Gastrocnemius medialis (tissue), 4 donors: ENCODE data around the gene SLCO3A1. TPM values are rescaled to one million over a fixed set of nuclear protein-coding genes. Genes with fewer than 3 reads are reported as not detected.

Source experiments
- ATAC-seq, 2 donors: fragments of 150-250 bp; one replicate each; pipeline ENCODE4 v1.9.1; 2016
- DNase-seq, 2 donors: peaks; one replicate each; pipeline ENCODE4 v3.0.0-alpha.2; 2019
- H3K27ac ChIP-seq, 4 donors: fragments of 200-600 bp; sonication (generic); 1 replicate in 1 of 4; 2 replicates in 3 of 4; pipeline ENCODE4 v1.5.1; 2016 to 2018; ENCODE audit warnings: mild to moderate bottlenecking in 2 of 4, moderate library complexity in 1 of 4
- H3K27me3 ChIP-seq, 3 donors: fragments of 200-600 bp; sonication (generic) in 2 of 3; 1 replicate in 1 of 3; 2 replicates in 2 of 3; pipeline versions ENCODE4 v1.5.1 to v1.6.0; 2016 to 2019; ENCODE audit warnings: mild to moderate bottlenecking in 1 of 3, moderate library complexity in 1 of 3
- H3K36me3 ChIP-seq, 2 donors: fragments of 200-600 bp; sonication (generic) in 1 of 2; one replicate each; pipeline ENCODE4 v1.5.1; 2017 to 2018
- H3K4me1 ChIP-seq, 2 donors: fragments of 200-600 bp; sonication (generic) in 1 of 2; one replicate each; pipeline ENCODE4 v1.5.1; 2016 to 2017; ENCODE audit warnings: mild to moderate bottlenecking in 2 of 2
- H3K4me3 ChIP-seq, 4 donors: fragments of 200-600 bp; sonication (generic) in 3 of 4; 1 replicate in 1 of 4; 2 replicates in 3 of 4; pipeline ENCODE4 v1.5.1; 2016 to 2019; ENCODE audit warnings: mild to moderate bottlenecking in 2 of 4
- H3K9me3 ChIP-seq, 3 donors: fragments of 200-600 bp; sonication (generic) in 2 of 3; 1 replicate in 1 of 3; 2 replicates in 2 of 3; pipeline ENCODE4 v1.5.1; 2016 to 2019
- CTCF ChIP-seq, 5 experiments: fragments of 450-650 bp in 3 of 5; fragments of 200-600 bp in 2 of 5; sonication (generic) in 2 of 5; IDR thresholded peaks in 4 of 5; conservative IDR thresholded peaks in 1 of 5; 1 replicate in 4 of 5; 2 replicates in 1 of 5; pipeline ENCODE4 v1.5.1; 2016 to 2019; ENCODE audit warnings: antibody characterized with exemption in 5 of 5, mild to moderate bottlenecking in 3 of 5, moderate library complexity in 3 of 5
- POLR2A ChIP-seq, 2 donors: fragments of 450-650 bp; IDR thresholded peaks; one replicate each; pipeline ENCODE4 v1.6.1; 2017; ENCODE audit warnings: antibody characterized with exemption in 2 of 2, mild to moderate bottlenecking in 2 of 2, moderate library complexity in 2 of 2
- in situ Hi-C, 4 donors: fragments of 200-750 bp; cut with MboI; loops; one replicate each; pipeline versions ENCODE4 v1.15.0 to v1.8.0; 2017; ENCODE audit warnings: low sequenced_read_pairs in 4 of 4
- intact Hi-C: fragments of 100-400 bp; cut with DNase I; formaldehyde crosslinking; loops from one replicate; pipeline ENCODE4 v1.15.1; 2023; ENCODE audit warnings: low total_unique reads
- total RNA-seq, 4 donors: library from RNA; depleted of rRNA; stranded (reverse); fragments of >200 nt; gene quantifications; one replicate each; pipeline versions ENCODE4 v1.1.0 to v1.2.3, GENCODE V29; 2016

The SLCO3A1 gene
- total RNA-seq, 4 donors from 2014 or later: 1.3 to 3.6 (median 3.0) TPM

- TF ChIP-seq CTCF (IDR thresholded peaks at IDR 0.05 in 4 of 5, conservative IDR thresholded peaks at IDR 0.05 in 1 of 5) (peak in 2 of 5 experiments; percentile 8 to 26), POLR2A (IDR thresholded peaks at IDR 0.05) (no peak)
- in situ Hi-C loops: loop anchor here in 3 of 4 donors (10.0 to 25.0 kb wide), 3 partner anchors 234 to 633 kb away; no protein-coding TSS in a partner anchor
- no peak overlapping the region for H3K4me3 ChIP-seq
- DNase-seq (no peak), ATAC-seq (no peak)
- H3K27me3 ChIP-seq: no peaks in the 10 kb centered on the region
- no peak overlapping the region for H3K27ac ChIP-seq
- H3K9me3 ChIP-seq: no peaks in the 10 kb centered on the region
- no peaks in the 10 kb centered on the region for H3K36me3 ChIP-seq
- peaks cover 7 to 16% of the 10 kb centered on the region in 2 donors for H3K4me1 ChIP-seq
- intact Hi-C loops: loop anchor here (5.0 to 10.0 kb wide), 3 partner anchors 134 to 372 kb away; no protein-coding TSS in a partner anchor
Measured at GRCh38 chr15:92079047-92079446, 225.5 kb downstream of the SLCO3A1 start.

- DNase-seq (no peak), ATAC-seq (no peak)
- H3K36me3 ChIP-seq: no peaks in the 10 kb centered on the region
- no peaks in the 10 kb centered on the region for H3K27me3 ChIP-seq
- H3K4me1 ChIP-seq: peaks cover 3 to 11% of the 10 kb centered on the region in 2 donors
- intact Hi-C loops: loop anchor here (5.0 to 10.0 kb wide), 3 partner anchors 135 to 372 kb away; no protein-coding TSS in a partner anchor
- no peaks in the 10 kb centered on the region for H3K9me3 ChIP-seq
- in situ Hi-C loops: loop anchor here (5.0 to 25.0 kb wide), 9 partner anchors 215 to 777 kb away; no protein-coding TSS in a partner anchor
- no peak overlapping the region for H3K27ac ChIP-seq
- no peak overlapping the region for H3K4me3 ChIP-seq
- TF ChIP-seq CTCF (IDR thresholded peaks at IDR 0.05 in 4 of 5, conservative IDR thresholded peaks at IDR 0.05 in 1 of 5) (no peak), POLR2A (IDR thresholded peaks at IDR 0.05) (no peak)
Measured at GRCh38 chr15:92079647-92080255, 226.2 kb downstream of the SLCO3A1 start.

- no peaks in the 10 kb centered on the region for H3K9me3 ChIP-seq
- in situ Hi-C loops: loop anchor here (5.0 to 25.0 kb wide), 8 partner anchors 217 to 780 kb away; no protein-coding TSS in a partner anchor
- ATAC-seq: peak; percentile 61 to 66
- H3K27ac ChIP-seq: no peak overlapping the region
- TF ChIP-seq CTCF (IDR thresholded peaks at IDR 0.05 in 4 of 5, conservative IDR thresholded peaks at IDR 0.05 in 1 of 5): peak; percentile 60 to 79 (median 70)
- no peak for TF ChIP-seq POLR2A (IDR thresholded peaks at IDR 0.05)
- no peaks in the 10 kb centered on the region for H3K27me3 ChIP-seq
- peaks cover 0 to 11% of the 10 kb centered on the region in 2 donors for H3K4me1 ChIP-seq
- intact Hi-C loops: loop anchor here (1.0 to 2.0 kb wide), 2 partner anchors 229 to 777 kb away; partner anchors contain the start of gene SLCO3A1
- H3K4me3 ChIP-seq: no peak overlapping the region
- peak in 1 of 2 donors; percentile 22 for DNase-seq
- H3K36me3 ChIP-seq: no peaks in the 10 kb centered on the region
Measured at GRCh38 chr15:92082006-92082843, 228.7 kb downstream of the SLCO3A1 start.

GRCh38 chr15:92083190-92083589, 229.7 kb downstream of the SLCO3A1 start:
- Histone ChIP-seq H3K9me3 (no peaks in the 10 kb centered on the region), H3K27ac (no peak overlapping the region), H3K27me3 (no peaks in the 10 kb centered on the region), H3K36me3 (no peaks in the 10 kb centered on the region), H3K4me1 (peaks cover 0 to 11% of the 10 kb centered on the region in 2 donors), H3K4me3 (no peak overlapping the region)
- intact Hi-C loops: loop anchor here (2.0 kb wide), 1 partner anchor 778 kb away; no protein-coding TSS in a partner anchor
- peak; percentile 27 to 31 for DNase-seq
- in situ Hi-C loops: loop anchor here (5.0 to 25.0 kb wide), 8 partner anchors 218 to 781 kb away; no protein-coding TSS in a partner anchor
- no peak for TF ChIP-seq CTCF (IDR thresholded peaks at IDR 0.05 in 4 of 5, conservative IDR thresholded peaks at IDR 0.05 in 1 of 5)
- TF ChIP-seq POLR2A (IDR thresholded peaks at IDR 0.05): no peak
- peak; percentile 75 to 77 for ATAC-seq
